Liver (tissue), 9 donors: ENCODE results near the gene SRGAP1. TPM values are rescaled to one million over a fixed set of nuclear protein-coding genes. Genes with fewer than 3 reads are reported as not detected.

Experiments
- DNase-seq: peaks from one replicate; pipeline ENCODE4 v3.0.0-alpha.2; 2017; ENCODE audit warnings: low spot score
- H3K27ac ChIP-seq, 2 donors: one replicate each; pipeline ENCODE4 v1.7.0; 2013; ENCODE audit warnings: inconsistent platforms in 2 of 2, low read length in 2 of 2, control low read depth in 1 of 2, low read depth in 1 of 2, mild to moderate bottlenecking in 1 of 2
- H3K27me3 ChIP-seq, 4 donors: one replicate each; pipeline versions ENCODE4 v1.6.1 to v1.7.0; 2013; ENCODE audit warnings: low read length in 3 of 4, inconsistent platforms in 1 of 4, mild to moderate bottlenecking in 1 of 4, moderate library complexity in 1 of 4; ENCODE audit not compliant: control insufficient read depth in 4 of 4, insufficient read depth in 4 of 4
- H3K36me3 ChIP-seq, 4 donors: one replicate each; pipeline versions ENCODE4 v1.6.1 to v1.7.0; 2013; ENCODE audit warnings: low read length in 3 of 4, mild to moderate bottlenecking in 3 of 4, low read depth in 1 of 4, moderate library complexity in 1 of 4; ENCODE audit not compliant: control insufficient read depth in 4 of 4, insufficient read depth in 3 of 4
- H3K4me1 ChIP-seq, 4 donors: one replicate each; pipeline versions ENCODE4 v1.6.1 to v1.7.0; 2013; ENCODE audit warnings: low read length in 3 of 4, mild to moderate bottlenecking in 3 of 4, moderate library complexity in 1 of 4; ENCODE audit not compliant: control insufficient read depth in 4 of 4, insufficient read depth in 4 of 4
- H3K4me3 ChIP-seq, 3 donors: one replicate each; pipeline versions ENCODE4 v1.6.1 to v1.7.0; 2013; ENCODE audit warnings: low read length in 3 of 3, control low read depth in 1 of 3, low read depth in 1 of 3, mild to moderate bottlenecking in 1 of 3
- H3K9ac ChIP-seq, 2 donors: one replicate each; pipeline ENCODE4 v1.7.0; 2013; ENCODE audit warnings: low read length in 2 of 2, mild to moderate bottlenecking in 2 of 2, moderate library complexity in 2 of 2, control low read depth in 1 of 2, low read depth in 1 of 2
- H3K9me3 ChIP-seq, 4 donors: one replicate each; pipeline versions ENCODE4 v1.6.1 to v1.7.0; 2013; ENCODE audit warnings: low read length in 3 of 4; ENCODE audit not compliant: control insufficient read depth in 4 of 4
- EGR1 ChIP-seq, 2 donors: IDR thresholded peaks; 2 replicates each; pipeline ENCODE4 v1.6.1; 2016 to 2018; ENCODE audit warnings: antibody characterized with exemption in 2 of 2, low read depth in 2 of 2
- FOXA1 ChIP-seq: IDR thresholded peaks from 2 replicates; pipeline ENCODE4 v1.6.1; 2016; ENCODE audit warnings: antibody characterized with exemption
- HNF4A ChIP-seq, 2 donors: conservative IDR thresholded peaks; 2 replicates each; pipeline ENCODE4 v1.6.1; 2016; ENCODE audit warnings: antibody characterized with exemption in 2 of 2, mild to moderate bottlenecking in 2 of 2
- HNF4G ChIP-seq: IDR thresholded peaks from 2 replicates; pipeline ENCODE4 v1.6.1; 2016; ENCODE audit warnings: antibody characterized with exemption
- JUND ChIP-seq, 2 donors: IDR thresholded peaks; 2 replicates each; pipeline ENCODE4 v1.6.1; 2016; ENCODE audit warnings: antibody characterized with exemption in 2 of 2
- NR2F2 ChIP-seq: IDR thresholded peaks from 2 replicates; pipeline ENCODE4 v1.6.1; 2016; ENCODE audit warnings: antibody characterized with exemption
- RAD21 ChIP-seq, 2 donors: IDR thresholded peaks; 2 replicates each; pipeline ENCODE4 v1.6.1; 2016; ENCODE audit warnings: antibody characterized with exemption in 2 of 2, mild to moderate bottlenecking in 2 of 2
- RXRA ChIP-seq, 2 donors: IDR thresholded peaks; 2 replicates each; pipeline ENCODE4 v1.6.1; 2017 to 2018; ENCODE audit warnings: antibody characterized with exemption in 2 of 2, mild to moderate bottlenecking in 1 of 2
- TAF1 ChIP-seq: conservative IDR thresholded peaks from 2 replicates; pipeline ENCODE4 v1.6.1; 2016; ENCODE audit warnings: antibody characterized with exemption, mild to moderate bottlenecking
- YY1 ChIP-seq: IDR thresholded peaks from 2 replicates; pipeline ENCODE4 v1.6.1; 2016; ENCODE audit warnings: antibody characterized with exemption, mild to moderate bottlenecking
- WGBS: extraction: QIAGEN DNeasy Blood & Tissue Kit; methylation state at CpG from one replicate; pipeline ENCODE4 v1.1.7; 2013; 5-methylcytosine and 5-hydroxymethylcytosine counted together
- polyA plus RNA-seq, 2 donors: library from polyadenylated mRNA; stranded (reverse) in 1 of 2; unstranded in 1 of 2; fragments of 200-250 nt in 1 of 2; fragments of >200 nt in 1 of 2; fragmentation: Nextera tagmentation in 1 of 2; extraction: Ambion mirVana in 1 of 2; gene quantifications; one replicate each; pipeline versions ENCODE4 v1.2.1 to v1.2.3, GENCODE V29; 2013 to 2015
- total RNA-seq, 2 donors: library from RNA; depleted of rRNA; stranded (reverse); fragments of >200 nt; gene quantifications; one replicate each; pipeline ENCODE4 v1.2.3, GENCODE V29; 2014
- TF ChIP-seq, protein P1 (sequence below): IDR thresholded peaks from 2 replicates; pipeline ENCODE4 v1.6.1; 2016; ENCODE audit warnings: antibody characterized with exemption
- TF ChIP-seq, protein P2 (sequence below): fragments of 150-350 bp; IDR thresholded peaks from 2 replicates; pipeline ENCODE4 v1.5.1; 2017; ENCODE audit warnings: improper control_type of control experiment, low read depth, low read length; ENCODE audit not compliant: missing input control
- TF ChIP-seq, protein P3 (sequence below): IDR thresholded peaks from 2 replicates; pipeline ENCODE4 v1.6.1; 2016; ENCODE audit warnings: antibody characterized with exemption
- TF ChIP-seq, protein P4 (sequence below): IDR thresholded peaks from 2 replicates; pipeline ENCODE4 v1.6.1; 2016; ENCODE audit warnings: antibody characterized with exemption
- TF ChIP-seq, protein P5 (sequence below): IDR thresholded peaks from 2 replicates; pipeline ENCODE4 v1.6.1; 2016; ENCODE audit warnings: antibody characterized with exemption, mild to moderate bottlenecking
- donor health status: healthy.
- donor health status: healthy.
- donor health status: healthy.
- donor health status: healthy.
- donor health status: healthy.

SRGAP1 gene
- total and polyA plus RNA-seq, 4 donors = 0.28 to 1.3 (median 0.85) TPM

DNA sequence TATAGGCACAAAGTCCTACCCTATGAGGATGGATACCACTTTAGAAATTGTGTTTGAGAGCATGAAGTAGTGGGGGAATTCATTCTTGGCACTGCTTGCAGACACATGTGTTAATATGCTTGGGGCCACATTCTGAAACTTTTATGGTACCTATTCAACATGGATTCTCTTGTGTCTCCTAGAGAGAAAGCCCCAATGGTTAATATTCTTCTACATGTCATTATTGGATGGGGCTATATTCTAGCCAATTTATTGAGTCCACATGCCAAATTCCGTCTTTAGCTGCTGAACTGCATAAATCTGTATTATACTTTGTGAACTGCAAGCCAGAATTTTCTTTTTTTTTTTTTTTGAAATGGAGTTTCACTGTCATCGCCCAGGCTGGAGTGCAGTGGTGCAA, 237.6 kb downstream of the SRGAP1 start:
- H3K4me3 ChIP-seq = no peak overlapping the region
- H3K4me1 ChIP-seq = peaks cover 0 to 6% (median 2%) of the 10 kb centered on the region in 4 donors
- no peak overlapping the region for H3K27ac ChIP-seq
- 80% methylated on average over 2 of the region's 2 CpGs for WGBS
- no peak for TF ChIP-seq NR2F2
- no peak for TF ChIP-seq RXRA (IDR thresholded peaks at IDR 0.05)
- TF ChIP-seq, protein P1, sequence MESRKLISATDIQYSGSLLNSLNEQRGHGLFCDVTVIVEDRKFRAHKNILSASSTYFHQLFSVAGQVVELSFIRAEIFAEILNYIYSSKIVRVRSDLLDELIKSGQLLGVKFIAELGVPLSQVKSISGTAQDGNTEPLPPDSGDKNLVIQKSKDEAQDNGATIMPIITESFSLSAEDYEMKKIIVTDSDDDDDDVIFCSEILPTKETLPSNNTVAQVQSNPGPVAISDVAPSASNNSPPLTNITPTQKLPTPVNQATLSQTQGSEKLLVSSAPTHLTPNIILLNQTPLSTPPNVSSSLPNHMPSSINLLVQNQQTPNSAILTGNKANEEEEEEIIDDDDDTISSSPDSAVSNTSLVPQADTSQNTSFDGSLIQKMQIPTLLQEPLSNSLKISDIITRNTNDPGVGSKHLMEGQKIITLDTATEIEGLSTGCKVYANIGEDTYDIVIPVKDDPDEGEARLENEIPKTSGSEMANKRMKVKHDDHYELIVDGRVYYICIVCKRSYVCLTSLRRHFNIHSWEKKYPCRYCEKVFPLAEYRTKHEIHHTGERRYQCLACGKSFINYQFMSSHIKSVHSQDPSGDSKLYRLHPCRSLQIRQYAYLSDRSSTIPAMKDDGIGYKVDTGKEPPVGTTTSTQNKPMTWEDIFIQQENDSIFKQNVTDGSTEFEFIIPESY = no peak
- no peak for TF ChIP-seq TAF1
- TF ChIP-seq, protein P2, sequence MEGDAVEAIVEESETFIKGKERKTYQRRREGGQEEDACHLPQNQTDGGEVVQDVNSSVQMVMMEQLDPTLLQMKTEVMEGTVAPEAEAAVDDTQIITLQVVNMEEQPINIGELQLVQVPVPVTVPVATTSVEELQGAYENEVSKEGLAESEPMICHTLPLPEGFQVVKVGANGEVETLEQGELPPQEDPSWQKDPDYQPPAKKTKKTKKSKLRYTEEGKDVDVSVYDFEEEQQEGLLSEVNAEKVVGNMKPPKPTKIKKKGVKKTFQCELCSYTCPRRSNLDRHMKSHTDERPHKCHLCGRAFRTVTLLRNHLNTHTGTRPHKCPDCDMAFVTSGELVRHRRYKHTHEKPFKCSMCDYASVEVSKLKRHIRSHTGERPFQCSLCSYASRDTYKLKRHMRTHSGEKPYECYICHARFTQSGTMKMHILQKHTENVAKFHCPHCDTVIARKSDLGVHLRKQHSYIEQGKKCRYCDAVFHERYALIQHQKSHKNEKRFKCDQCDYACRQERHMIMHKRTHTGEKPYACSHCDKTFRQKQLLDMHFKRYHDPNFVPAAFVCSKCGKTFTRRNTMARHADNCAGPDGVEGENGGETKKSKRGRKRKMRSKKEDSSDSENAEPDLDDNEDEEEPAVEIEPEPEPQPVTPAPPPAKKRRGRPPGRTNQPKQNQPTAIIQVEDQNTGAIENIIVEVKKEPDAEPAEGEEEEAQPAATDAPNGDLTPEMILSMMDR = no peak
- no peak for TF ChIP-seq RAD21 (IDR thresholded peaks at IDR 0.05)
- no peak for TF ChIP-seq HNF4G
- TF ChIP-seq, protein P3, sequence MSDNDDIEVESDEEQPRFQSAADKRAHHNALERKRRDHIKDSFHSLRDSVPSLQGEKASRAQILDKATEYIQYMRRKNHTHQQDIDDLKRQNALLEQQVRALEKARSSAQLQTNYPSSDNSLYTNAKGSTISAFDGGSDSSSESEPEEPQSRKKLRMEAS = no peak
- TF ChIP-seq, protein P4, sequence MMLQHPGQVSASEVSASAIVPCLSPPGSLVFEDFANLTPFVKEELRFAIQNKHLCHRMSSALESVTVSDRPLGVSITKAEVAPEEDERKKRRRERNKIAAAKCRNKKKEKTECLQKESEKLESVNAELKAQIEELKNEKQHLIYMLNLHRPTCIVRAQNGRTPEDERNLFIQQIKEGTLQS = no peak
- no peak for TF ChIP-seq FOXA1
- TF ChIP-seq EGR1 (IDR thresholded peaks at IDR 0.05; ENCODE audit: low read depth in 2 of 2) = no peak
- no peak for DNase-seq
- H3K36me3 ChIP-seq = no peaks in the 10 kb centered on the region
- no peak overlapping the region for H3K9ac ChIP-seq
- no peaks in the 10 kb centered on the region for H3K9me3 ChIP-seq
- no peaks in the 10 kb centered on the region for H3K27me3 ChIP-seq

DNA sequence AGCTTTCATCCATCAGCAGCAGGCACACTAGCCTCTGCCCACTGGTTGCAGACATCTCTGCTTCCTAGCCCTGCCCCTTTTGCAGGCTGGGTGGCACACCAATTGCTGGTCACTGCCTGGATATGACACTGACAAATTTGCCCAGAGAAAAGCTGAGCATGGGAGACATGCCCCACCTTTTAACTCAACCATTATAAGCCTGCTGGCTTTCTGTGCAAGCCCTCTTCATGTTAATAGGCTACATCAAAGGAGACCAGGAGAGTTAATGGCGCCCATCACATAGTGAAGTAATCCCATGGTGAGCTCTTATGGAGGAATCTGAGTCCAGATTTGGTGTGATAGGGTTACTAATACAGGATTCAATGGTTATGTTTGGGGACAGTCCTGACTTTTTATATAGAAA, 238.4 kb downstream of the SRGAP1 start:
- H3K9ac ChIP-seq = peak overlapping the region in 1 of 2 donors; percentile 12
- no peaks in the 10 kb centered on the region for H3K36me3 ChIP-seq
- no peak for TF ChIP-seq JUND (IDR thresholded peaks at IDR 0.05)
- TF ChIP-seq YY1 = no peak
- TF ChIP-seq RXRA (IDR thresholded peaks at IDR 0.05) = no peak
- no peak for TF ChIP-seq HNF4A (conservative IDR thresholded peaks at IDR 0.05)
- TF ChIP-seq, protein P5, sequence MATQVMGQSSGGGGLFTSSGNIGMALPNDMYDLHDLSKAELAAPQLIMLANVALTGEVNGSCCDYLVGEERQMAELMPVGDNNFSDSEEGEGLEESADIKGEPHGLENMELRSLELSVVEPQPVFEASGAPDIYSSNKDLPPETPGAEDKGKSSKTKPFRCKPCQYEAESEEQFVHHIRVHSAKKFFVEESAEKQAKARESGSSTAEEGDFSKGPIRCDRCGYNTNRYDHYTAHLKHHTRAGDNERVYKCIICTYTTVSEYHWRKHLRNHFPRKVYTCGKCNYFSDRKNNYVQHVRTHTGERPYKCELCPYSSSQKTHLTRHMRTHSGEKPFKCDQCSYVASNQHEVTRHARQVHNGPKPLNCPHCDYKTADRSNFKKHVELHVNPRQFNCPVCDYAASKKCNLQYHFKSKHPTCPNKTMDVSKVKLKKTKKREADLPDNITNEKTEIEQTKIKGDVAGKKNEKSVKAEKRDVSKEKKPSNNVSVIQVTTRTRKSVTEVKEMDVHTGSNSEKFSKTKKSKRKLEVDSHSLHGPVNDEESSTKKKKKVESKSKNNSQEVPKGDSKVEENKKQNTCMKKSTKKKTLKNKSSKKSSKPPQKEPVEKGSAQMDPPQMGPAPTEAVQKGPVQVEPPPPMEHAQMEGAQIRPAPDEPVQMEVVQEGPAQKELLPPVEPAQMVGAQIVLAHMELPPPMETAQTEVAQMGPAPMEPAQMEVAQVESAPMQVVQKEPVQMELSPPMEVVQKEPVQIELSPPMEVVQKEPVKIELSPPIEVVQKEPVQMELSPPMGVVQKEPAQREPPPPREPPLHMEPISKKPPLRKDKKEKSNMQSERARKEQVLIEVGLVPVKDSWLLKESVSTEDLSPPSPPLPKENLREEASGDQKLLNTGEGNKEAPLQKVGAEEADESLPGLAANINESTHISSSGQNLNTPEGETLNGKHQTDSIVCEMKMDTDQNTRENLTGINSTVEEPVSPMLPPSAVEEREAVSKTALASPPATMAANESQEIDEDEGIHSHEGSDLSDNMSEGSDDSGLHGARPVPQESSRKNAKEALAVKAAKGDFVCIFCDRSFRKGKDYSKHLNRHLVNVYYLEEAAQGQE = no peak
- TF ChIP-seq NR2F2 = no peak
- TF ChIP-seq HNF4G = no peak
- TF ChIP-seq, protein P3 = no peak
- TF ChIP-seq EGR1 (IDR thresholded peaks at IDR 0.05; ENCODE audit: low read depth in 2 of 2) = no peak
- TF ChIP-seq FOXA1 = no peak
- WGBS = 82% methylated on average over 1 of the region's 1 CpG
- peak overlapping the region in 1 of 2 donors; percentile 71 for H3K27ac ChIP-seq
- peaks cover 0 to 6% (median 2%) of the 10 kb centered on the region in 4 donors for H3K4me1 ChIP-seq
- DNase-seq = no peak
- no peak overlapping the region for H3K4me3 ChIP-seq
- no peaks in the 10 kb centered on the region for H3K9me3 ChIP-seq
- H3K27me3 ChIP-seq = no peaks in the 10 kb centered on the region
